ENCODE results near the gene ITGBL1.

DNA sequence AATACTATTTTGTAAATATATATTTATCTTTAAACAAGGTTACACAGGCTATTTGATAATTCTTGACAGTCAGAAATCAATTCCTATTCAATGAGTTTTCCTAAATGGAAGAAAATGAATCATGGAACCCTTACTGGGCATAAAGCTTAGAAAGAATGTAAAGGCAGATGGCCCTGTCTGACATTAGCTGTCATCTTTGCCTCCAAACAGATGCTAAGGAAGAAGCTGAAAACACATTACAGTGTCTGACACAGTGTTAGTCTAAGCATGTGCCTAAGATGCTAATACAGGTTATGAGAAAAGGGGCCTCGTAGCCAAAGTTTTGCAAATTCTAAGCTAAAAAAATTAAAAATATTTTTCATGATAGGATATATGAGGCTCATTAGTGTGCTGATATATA is 112.8 kb downstream of the ITGBL1 start:
- TF ChIP-seq POLR2A (IDR thresholded peaks at IDR 0.05; ENCODE audit: extremely low read depth, insufficient read length), result no peak
- TF ChIP-seq, protein P1, sequence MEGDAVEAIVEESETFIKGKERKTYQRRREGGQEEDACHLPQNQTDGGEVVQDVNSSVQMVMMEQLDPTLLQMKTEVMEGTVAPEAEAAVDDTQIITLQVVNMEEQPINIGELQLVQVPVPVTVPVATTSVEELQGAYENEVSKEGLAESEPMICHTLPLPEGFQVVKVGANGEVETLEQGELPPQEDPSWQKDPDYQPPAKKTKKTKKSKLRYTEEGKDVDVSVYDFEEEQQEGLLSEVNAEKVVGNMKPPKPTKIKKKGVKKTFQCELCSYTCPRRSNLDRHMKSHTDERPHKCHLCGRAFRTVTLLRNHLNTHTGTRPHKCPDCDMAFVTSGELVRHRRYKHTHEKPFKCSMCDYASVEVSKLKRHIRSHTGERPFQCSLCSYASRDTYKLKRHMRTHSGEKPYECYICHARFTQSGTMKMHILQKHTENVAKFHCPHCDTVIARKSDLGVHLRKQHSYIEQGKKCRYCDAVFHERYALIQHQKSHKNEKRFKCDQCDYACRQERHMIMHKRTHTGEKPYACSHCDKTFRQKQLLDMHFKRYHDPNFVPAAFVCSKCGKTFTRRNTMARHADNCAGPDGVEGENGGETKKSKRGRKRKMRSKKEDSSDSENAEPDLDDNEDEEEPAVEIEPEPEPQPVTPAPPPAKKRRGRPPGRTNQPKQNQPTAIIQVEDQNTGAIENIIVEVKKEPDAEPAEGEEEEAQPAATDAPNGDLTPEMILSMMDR (IDR thresholded peaks at IDR 0.05; ENCODE audit: low read depth, low read length), result no peak
